Ovary (tissue), 9 donors: ENCODE measurements around the gene PPP2R5A. TPM values are rescaled to one million over a fixed set of nuclear protein-coding genes. Genes with fewer than 3 reads are reported as not detected.

ENCODE experiments used
- DNase-seq, 5 donors: peaks; one replicate each; pipeline ENCODE4 v3.0.0-alpha.2; 2019 to 2020
- H3K27ac ChIP-seq, 2 donors: fragments of 200-600 bp; one replicate each; pipeline versions ENCODE4 v1.5.1 to v1.8.0; 2019 to 2022
- H3K27me3 ChIP-seq: fragments of 200-600 bp; one replicate; pipeline ENCODE4 v1.8.0; 2022
- H3K36me3 ChIP-seq: fragments of 200-600 bp; sonication (generic); one replicate; pipeline ENCODE4 v1.5.1; 2019
- H3K4me1 ChIP-seq: one replicate; pipeline ENCODE4 v1.8.1; 2013; ENCODE audit warnings: mild to moderate bottlenecking, moderate library complexity; ENCODE audit not compliant: insufficient read depth
- H3K4me3 ChIP-seq: fragments of 200-600 bp; sonication (generic); one replicate; pipeline ENCODE4 v1.5.1; 2017
- H3K9me3 ChIP-seq, 2 donors: fragments of 200-600 bp in 1 of 2; sonication (generic) in 1 of 2; one replicate each; pipeline versions ENCODE4 v1.5.1 to v1.8.1; 2013 to 2019; ENCODE audit warnings: mild to moderate bottlenecking in 1 of 2, moderate library complexity in 1 of 2
- EP300 ChIP-seq: sonication (generic); formaldehyde crosslinking; IDR thresholded peaks from one replicate; pipeline ENCODE4 v1.6.1; 2017; ENCODE audit warnings: antibody characterized with exemption
- POLR2A ChIP-seq: fragments of 450-650 bp; IDR thresholded peaks from one replicate; pipeline ENCODE4 v1.6.1; 2017; ENCODE audit warnings: antibody characterized with exemption, mild to moderate bottlenecking, moderate library complexity
- WGBS, 3 donors: extraction: QIAGEN DNeasy Blood & Tissue Kit in 1 of 3; methylation state at CpG; one replicate each; pipeline versions ENCODE4 v1.1.5 to v1.1.7; 2013 to 2017; 5-methylcytosine and 5-hydroxymethylcytosine counted together
- intact Hi-C, 4 donors: fragments of 100-400 bp; cut with DNase I; formaldehyde crosslinking; loops; one replicate each; pipeline versions ENCODE4 v1.11.0 to v1.15.1; 2022 to 2023
- polyA plus RNA-seq, 2 donors: library from polyadenylated mRNA; stranded (reverse); fragments of 200-250 nt in 1 of 2; fragments of 350-450 nt in 1 of 2; fragmentation: Illumina TruSeq in 1 of 2; extraction: RNeasy Lipid Tissue Mini Kit (QIAGEN cat#74804) in 1 of 2; gene quantifications; one replicate each; pipeline ENCODE4 v1.2.3, GENCODE V29; 2013 to 2014
- total RNA-seq, 7 donors: library from RNA; depleted of rRNA in 2 of 7; stranded (reverse); fragments of >200 nt in 2 of 7; fragmentation: NEBNext Ultra II Directional in 3 of 7; extraction: Animal tissue kit (Norgen Biotek cat#: 25700) in 3 of 7; gene quantifications; one replicate each; pipeline versions ENCODE4 v1.1.0 to v1.2.4, GENCODE V29; 2016 to 2023
- TF ChIP-seq, protein P1 (sequence below), 3 donors: fragments of 450-650 bp in 2 of 3; fragments of 200-600 bp in 1 of 3; IDR thresholded peaks; one replicate each; pipeline versions ENCODE4 v1.5.1 to v1.8.0; 2016 to 2022; ENCODE audit warnings: antibody characterized with exemption in 3 of 3, mild to moderate bottlenecking in 1 of 3
- donor health status: DM: no; HTN: no; CAD: no; lungs with moderate emphysema.
- donor health status: DM: no; HTN: no; CAD: no.
- donor health status: Bipolar disorder and iron deficiency.
- donor health status: DM: yes; HTN: yes; CAD: no.
- donor health status: DM: no; HTN: no; CAD: no.
- donor health status: DM: yes; HTN: yes; CAD: no.

PPP2R5A gene
- total and polyA plus RNA-seq, 9 donors = 16.6 to 34.3 (median 19.0) TPM

DNA sequence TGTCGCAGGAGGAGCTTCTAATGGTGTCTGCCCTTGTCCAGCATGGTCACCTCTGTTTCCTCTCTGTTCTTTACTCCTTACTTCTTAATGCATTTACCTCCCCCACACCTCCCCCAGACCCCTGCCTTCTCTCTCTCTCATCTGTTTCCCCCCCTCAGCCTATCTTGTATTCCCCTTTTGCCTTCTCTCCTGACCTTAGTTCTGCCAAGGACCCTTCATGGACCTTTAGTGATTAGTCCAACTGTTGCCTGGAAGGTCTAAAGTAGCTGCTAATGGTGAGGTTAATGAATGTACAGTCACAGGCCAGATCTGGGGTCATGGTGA is 42.3 kb upstream of the PPP2R5A start:
- 91 to 100% (median 97%) methylated on average over 1 of the region's 1 CpG for WGBS, 3 donors
- no peaks in the 10 kb centered on the region for H3K9me3 ChIP-seq
- TF ChIP-seq EP300 (no peak), POLR2A (no peak)
- TF ChIP-seq, protein P1, sequence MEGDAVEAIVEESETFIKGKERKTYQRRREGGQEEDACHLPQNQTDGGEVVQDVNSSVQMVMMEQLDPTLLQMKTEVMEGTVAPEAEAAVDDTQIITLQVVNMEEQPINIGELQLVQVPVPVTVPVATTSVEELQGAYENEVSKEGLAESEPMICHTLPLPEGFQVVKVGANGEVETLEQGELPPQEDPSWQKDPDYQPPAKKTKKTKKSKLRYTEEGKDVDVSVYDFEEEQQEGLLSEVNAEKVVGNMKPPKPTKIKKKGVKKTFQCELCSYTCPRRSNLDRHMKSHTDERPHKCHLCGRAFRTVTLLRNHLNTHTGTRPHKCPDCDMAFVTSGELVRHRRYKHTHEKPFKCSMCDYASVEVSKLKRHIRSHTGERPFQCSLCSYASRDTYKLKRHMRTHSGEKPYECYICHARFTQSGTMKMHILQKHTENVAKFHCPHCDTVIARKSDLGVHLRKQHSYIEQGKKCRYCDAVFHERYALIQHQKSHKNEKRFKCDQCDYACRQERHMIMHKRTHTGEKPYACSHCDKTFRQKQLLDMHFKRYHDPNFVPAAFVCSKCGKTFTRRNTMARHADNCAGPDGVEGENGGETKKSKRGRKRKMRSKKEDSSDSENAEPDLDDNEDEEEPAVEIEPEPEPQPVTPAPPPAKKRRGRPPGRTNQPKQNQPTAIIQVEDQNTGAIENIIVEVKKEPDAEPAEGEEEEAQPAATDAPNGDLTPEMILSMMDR (IDR thresholded peaks at IDR 0.05) = no peak
- no peak for DNase-seq
- no peak overlapping the region for H3K27ac ChIP-seq
- no peaks in the 10 kb centered on the region for H3K4me1 ChIP-seq
- no peaks in the 10 kb centered on the region for H3K36me3 ChIP-seq
- intact Hi-C loops = no loop called here
- no peaks in the 10 kb centered on the region for H3K27me3 ChIP-seq
- no peak overlapping the region for H3K4me3 ChIP-seq

GRCh38 chr1:212244441-212244840 is 40.8 kb upstream of the PPP2R5A start:
- intact Hi-C loops = no loop called here
- no peak for DNase-seq
- no peaks in the 10 kb centered on the region for H3K36me3 ChIP-seq
- 67 to 89% (median 86%) methylated on average over 2 of the region's 2 CpGs for WGBS, 3 donors
- H3K27ac ChIP-seq = no peak overlapping the region
- H3K4me1 ChIP-seq = no peaks in the 10 kb centered on the region
- no peak overlapping the region for H3K4me3 ChIP-seq
- no peaks in the 10 kb centered on the region for H3K9me3 ChIP-seq
- no peaks in the 10 kb centered on the region for H3K27me3 ChIP-seq
- TF ChIP-seq, protein P1 (IDR thresholded peaks at IDR 0.05) = no peak
- TF ChIP-seq POLR2A (no peak), EP300 (no peak)

GRCh38 chr1:212247179-212247721 is 38.0 kb upstream of the PPP2R5A start:
- Histone ChIP-seq H3K9me3 (no peaks in the 10 kb centered on the region), H3K4me1 (no peaks in the 10 kb centered on the region), H3K36me3 (no peaks in the 10 kb centered on the region), H3K4me3 (no peak overlapping the region), H3K27ac (no peak overlapping the region), H3K27me3 (no peaks in the 10 kb centered on the region)
- peak in 1 of 5 donors; percentile 19 for DNase-seq
- intact Hi-C loops = no loop called here
- TF ChIP-seq POLR2A (no peak), EP300 (no peak)
- TF ChIP-seq, protein P1 (IDR thresholded peaks at IDR 0.05) = no peak
- 42 to 61% (median 44%) methylated on average over 8 of the region's 8 CpGs for WGBS, 3 donors

DNA sequence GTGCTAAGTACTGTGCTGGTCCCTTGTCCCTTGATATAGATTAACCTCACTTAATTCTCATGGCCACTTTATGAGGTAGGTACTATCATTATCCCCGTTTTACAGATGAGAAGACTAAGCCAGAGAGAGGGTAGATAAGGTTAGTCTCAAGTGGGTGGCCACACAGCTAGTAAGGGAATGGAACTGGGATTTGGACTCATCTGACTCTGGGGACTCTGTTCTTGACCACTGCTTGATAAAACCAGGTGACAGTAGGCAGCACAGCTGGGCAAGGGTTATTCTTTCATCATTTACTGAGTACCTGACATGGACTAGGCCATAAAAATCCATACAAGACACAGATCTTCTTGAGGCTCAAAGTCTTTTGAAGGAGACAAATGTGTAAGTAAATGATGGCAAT is 37.2 kb upstream of the PPP2R5A start:
- H3K27ac ChIP-seq = no peak overlapping the region
- WGBS, 3 donors = 86 to 96% (median 89%) methylated on average over 1 of the region's 1 CpG

More for the DNA sequence above, 37.2 kb upstream of the PPP2R5A start:
- no peaks in the 10 kb centered on the region for H3K9me3 ChIP-seq
- DNase-seq = no peak
- TF ChIP-seq POLR2A (no peak), EP300 (no peak)
- TF ChIP-seq, protein P1 (IDR thresholded peaks at IDR 0.05) = no peak
- H3K4me1 ChIP-seq = no peaks in the 10 kb centered on the region
- no peaks in the 10 kb centered on the region for H3K27me3 ChIP-seq
- H3K4me3 ChIP-seq = no peak overlapping the region
- intact Hi-C loops = no loop called here
- H3K36me3 ChIP-seq = no peaks in the 10 kb centered on the region
